GM18861 (cell line): ENCODE data around the gene NKD1.

Experiments
- ATAC-seq: cut with Tn5 transposase; IDR thresholded peaks from one replicate; pipeline ENCODE4 v1.9.1; 2021; ENCODE audit not compliant: unreplicated experiment

Gene NKD1

DNA sequence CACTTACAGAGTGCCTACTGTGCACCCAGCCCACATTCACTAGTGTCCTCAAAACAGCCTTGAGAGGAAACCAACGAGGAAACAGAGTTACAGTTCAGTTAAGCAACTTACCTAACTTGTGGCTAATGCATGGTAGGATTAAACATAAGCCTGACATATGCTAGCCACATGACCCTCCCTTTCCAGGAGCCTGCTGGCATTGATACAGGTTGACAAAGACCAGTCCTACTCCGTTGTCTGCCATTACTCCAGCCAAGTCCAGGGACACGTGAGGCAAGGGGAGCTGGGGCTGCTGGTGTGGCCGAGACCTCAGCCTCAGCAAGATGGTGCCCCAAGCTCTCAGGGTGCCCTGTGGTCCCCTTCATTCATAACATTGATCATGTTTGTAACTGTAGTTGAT is 95.0 kb downstream of the NKD1 start:
- ATAC-seq = no peak

DNA sequence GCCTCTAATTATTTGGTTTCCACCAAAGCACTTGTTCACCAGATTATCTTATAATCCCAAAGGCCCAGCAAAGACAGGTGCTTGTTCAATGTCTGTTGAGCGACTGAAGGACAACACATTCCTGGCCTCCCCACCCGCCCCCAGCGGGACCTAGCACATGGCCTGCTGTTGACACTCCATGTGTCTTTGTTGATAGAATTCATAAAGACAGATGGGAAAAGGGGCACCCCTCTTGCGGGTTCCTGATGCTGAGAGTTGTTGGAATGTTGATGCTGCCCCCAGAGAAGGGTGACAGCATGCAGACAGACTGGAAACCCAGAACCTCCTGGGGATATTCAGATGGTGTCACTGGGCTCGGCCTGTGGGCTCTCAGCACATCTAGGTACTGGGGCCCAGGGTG is 96.0 kb downstream of the NKD1 start:
- ATAC-seq = no peak

DNA sequence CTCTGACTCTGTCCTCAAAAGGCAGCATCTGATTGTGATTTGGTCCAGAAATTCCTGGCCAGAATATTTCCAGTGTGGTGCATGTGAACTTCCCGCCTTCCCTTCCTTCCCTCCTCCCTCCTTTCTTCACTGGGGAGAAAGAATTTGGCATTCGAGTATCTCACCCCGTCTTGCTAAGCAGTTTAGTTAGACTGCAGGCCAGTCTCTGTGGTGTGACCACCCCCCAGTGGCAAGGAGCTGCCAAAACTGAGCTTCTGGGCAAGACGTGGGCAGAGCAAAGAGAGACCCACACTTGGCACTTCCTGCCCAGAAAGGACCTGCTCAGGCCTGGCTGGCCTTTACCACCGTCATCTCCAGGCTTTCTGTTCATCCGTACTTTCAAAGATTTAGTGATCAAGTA is 96.5 kb downstream of the NKD1 start:
- no peak for ATAC-seq

DNA sequence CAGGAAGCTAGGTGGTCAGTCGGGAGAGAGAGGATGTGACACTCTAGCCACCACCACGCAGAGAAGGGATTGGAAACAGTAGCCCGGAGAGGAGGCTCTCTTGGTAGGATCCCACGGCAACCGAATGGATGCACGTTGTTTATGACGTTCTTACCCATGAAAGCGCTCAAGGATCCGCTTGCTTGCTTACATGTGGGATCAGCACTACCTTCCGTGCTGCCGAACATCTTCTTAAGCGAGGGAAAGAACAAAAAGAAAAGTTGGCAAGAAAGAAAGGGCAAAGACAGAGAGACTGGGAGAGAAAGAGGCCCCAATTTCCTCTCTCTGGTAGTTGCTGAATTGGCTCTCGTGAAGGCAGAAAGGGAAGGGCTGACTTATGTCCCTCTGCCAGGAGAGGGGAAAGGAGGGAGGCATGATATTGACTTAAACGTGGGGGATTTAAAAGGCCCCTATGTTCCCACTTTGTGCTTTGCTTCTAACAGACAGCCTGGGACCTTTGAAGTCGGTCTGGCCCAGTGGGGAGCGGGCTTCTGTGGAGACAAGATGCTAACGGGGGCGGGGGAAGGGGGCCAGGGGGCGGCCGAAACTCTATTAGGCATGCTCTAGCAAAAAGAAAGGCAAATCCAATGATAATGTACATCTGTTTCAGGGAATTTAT is 97.5 kb downstream of the NKD1 start:
- ATAC-seq = no peak

DNA sequence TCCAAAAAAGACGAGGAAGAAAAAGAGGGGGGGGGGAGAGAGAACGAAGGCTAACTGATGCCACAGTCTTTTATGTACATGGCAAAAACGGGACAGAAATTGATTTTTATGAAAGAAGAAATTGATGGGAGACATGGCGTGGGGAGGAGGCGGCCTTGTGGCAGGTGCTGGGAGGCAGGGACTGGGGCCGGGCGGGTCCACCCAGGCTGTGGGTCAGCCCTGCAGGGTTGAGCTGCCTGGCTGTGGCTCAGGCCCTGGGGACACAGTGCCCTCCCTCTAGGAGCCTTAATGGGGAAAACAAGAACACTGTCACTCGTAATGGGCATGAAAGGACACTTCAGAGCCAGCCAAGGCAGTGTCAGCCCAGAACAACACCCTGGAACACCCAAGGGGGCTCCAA is 98.1 kb downstream of the NKD1 start:
- no peak for ATAC-seq

DNA sequence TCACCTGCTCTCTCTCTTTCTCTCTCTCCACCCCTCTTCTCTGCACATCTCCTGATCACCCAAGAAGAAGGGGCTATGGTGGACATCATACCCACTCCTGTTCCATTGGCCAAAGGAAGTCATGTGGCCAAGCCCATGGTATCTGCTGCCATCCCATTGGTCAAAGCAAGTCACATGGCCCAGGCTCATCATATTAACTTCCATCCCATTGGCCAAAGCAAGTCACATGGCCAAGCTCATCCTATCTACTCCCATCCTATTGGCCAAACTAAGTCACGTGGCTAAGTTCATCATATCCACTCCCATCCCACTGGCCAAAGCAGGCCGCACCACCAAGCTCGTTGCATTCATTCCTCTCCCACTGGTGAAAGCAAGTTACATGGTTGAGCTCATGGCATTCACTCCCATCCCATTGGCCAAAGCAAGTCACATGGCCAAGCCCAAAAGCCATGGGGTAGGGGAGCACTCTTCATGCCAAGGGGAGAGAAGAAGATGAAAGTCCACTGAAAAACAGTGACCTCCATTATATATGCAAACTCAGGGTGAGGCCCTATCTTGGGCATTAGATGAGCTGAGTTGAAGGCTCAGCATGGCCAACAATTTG is 103.7 kb downstream of the NKD1 start:
- no peak for ATAC-seq

DNA sequence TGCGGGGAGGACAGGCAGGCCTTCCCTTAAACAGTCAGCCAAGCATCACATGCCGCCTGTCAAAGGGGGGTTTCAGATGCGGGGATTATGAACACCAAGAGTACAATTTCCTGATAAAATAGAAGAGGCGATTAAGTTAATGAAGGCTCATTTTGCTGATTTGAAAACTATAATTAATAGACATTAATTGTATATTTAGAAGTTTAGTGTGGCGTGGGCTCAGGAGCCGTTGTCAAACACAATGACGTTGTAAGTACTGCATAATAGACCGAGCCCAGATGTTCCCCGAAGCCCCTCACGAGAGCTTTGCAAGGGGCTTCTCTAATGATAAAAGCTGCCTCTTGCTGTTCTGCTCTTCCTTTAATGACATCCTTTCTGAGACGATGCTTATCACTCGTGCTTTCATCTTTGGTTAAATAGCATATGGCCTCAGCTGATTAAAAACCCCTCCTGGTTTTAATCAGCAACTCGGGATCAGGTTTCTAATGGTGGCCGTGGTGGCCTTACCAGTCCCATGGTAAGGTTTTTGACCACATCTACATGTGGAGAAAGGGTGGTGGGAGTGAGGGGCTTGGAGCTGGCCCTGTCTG is 104.7 kb downstream of the NKD1 start:
- ATAC-seq = no peak

DNA sequence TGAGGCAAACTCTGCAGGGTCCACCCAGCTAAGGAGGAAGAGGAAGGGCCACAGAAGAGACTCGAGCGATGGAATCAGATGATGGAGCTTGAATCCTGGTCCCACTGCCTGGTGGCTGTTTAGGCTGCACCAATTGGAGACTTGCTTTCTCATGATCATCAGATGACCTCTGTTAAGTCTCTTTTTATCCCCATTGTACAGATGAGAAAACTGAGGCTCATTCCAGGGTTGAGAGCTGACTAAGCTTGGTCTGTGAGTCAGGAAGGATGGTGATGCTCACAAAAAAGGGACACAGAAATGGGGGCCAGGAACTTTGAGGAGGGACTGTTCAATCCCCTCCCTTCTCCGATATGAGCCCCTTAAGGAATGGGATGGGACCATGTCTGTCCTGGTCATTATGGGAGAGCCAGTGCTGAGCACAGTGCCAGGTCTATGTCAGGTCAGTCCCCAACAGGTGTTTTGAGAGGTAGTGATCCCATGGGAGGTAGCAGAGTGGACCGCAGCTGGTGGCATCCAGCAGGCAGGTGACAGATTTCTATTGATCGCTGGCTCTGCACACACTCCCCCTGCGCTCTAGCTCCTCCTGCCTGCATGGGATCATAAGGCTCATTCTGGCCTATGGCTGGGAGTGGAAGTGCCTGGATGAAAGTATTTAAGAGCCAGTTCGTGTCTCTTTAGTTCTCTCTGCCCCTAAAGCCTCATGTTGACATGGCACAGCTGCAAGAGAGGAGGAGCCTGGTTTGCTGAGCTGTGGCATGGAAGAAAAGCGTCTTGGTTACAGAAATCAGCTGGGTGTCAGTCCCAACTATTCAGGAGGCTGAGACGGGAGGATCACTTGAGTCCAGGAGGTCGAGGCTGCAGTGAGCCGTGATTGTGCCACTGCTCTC is 105.7 kb downstream of the NKD1 start:
- ATAC-seq = no peak

DNA sequence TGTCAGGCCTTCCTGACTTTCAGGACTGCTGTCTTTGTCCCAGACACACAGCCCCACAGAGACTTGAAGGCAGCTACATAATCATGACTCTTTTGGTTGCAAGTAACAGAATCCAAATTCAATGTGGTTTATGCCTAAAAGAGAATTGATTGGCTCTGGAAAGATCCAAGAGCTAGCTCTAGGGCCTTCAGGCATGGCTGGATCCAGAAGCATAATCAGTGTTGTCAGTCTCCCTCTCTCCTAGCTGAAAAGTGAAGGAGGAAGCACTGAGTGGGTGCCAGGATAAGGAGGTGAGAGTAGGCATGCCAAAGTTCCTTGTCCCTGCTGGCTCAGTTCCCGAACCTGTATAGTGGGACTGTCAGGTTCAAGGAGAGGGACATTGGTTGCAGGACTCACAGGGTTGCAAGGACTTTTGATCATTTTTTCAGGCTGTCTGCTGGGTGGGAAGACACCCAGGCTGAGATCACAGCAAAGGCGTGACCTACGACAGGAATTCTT is 107.4 kb downstream of the NKD1 start:
- ATAC-seq = no peak

DNA sequence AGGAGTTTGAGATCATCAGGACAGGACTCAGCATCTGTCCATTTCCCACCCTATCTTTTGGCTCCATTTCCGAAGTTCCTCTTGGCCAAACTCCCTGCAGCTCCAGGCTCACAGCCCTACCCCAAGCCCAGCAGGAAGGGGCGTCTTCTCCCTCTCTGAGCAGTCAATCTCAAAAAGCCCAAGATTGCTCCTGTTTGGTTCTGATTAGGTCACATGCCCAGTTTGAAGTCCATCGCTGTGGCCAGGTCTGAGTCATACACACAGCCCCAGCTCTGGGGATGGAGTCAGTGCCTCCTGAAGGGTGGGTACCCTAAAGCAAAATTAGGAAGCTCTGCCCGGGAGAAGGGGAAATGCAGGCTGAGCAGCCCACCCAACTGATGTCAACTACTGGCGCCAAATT is 109.0 kb downstream of the NKD1 start:
- no peak for ATAC-seq

DNA sequence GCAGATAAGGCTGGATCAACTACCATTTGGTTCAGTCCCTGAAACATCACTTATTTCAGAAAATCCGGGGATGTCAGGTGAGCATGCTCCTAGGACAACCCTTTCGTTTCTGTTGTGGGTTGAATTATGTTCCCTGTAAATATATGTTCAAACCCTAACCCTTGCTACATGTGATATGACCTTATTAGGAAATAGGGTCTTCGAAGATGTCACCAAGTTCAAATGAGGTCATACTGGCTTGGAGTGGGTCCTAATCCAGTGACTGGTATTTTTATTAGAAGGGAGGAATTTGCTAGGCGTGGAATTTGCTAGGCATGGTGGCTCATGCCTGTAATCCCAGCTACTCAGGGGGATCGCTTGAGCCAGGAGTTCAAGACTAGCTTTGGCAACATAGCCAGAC is 111.6 kb downstream of the NKD1 start:
- no peak for ATAC-seq

DNA sequence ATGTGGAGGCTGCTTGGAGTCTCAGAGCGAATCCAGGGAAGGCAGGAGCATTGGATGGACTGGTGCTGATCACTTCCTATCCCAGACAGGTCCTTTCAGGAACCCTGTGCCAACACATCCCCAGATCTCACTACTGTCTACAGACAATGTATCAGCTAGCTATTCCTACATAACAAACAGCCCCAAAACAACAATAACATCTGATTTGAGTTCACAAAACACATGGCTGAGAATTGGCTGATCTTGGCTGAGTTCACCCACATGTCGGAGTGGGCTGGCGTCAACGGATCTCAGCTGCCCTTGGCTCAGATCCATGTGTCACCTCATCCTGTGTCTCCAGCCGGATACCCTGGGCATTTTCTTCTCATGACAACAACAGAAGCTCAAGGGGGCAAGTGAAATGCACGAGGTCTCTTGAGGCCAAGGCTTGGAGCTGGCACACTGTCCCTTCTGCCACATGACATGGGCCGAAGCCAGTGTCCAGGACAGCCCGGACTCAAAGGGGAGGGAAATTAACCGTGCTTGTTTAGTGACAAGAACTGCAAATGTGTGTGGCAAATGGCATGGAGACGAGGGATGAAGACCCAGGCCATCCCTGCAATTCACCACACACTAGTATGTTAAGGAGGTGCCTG is 114.2 kb downstream of the NKD1 start:
- ATAC-seq = no peak

DNA sequence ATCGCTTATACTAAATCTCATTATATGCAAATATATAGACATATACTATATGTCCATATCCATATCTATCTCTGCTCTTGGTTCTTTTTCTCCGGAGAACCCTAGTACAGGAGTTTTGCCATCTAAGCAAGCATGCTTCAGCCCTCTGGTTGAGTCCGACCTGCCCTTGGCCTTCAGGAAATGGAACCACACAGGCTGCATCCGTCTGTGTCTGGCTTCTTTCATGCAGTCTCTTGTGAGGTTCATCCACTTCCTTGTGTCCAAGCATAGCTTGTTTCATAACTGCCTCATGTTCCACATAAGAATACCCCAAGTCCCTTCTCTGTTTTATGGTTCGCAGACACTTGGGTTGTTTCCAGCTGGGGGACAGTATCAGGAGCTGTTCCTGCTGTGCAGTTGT is 116.1 kb downstream of the NKD1 start:
- ATAC-seq = no peak

DNA sequence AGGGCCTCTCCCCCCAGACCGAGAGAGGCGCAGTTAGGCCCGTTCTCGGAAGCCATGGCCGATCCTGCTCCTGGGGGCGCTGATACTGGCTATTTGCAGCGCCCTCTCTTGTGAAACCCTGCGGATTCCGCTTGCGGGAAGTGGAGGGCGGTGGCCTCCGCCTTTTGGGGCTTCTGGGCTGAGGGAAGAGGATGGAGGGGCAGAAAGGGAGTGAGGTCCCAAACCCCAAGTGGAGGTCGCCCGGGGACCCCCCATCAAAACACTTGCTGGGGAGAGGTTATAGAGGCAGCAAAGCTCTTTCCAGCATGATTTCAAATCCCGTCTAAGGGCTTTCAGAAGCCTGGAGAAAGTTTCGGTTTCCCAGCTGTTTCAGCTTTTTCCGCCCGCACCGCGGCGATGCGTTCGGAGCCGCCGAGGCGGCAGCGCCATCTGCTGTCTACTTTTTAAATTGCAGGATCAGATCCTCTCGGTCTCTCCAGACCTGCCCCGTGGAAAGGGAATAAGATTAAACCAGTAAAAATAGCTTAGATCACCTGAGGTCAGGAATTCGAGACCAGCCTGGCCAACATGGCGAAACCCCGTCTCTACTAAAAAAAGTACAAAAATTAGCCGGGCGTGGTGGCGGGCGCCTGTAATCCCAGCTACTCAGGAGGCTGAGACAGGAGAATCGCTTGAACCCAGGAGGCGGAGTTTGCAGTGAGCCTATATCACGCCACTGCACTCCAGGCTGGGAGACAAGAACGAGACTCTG is 117.1 kb downstream of the NKD1 start:
- no peak for ATAC-seq

DNA sequence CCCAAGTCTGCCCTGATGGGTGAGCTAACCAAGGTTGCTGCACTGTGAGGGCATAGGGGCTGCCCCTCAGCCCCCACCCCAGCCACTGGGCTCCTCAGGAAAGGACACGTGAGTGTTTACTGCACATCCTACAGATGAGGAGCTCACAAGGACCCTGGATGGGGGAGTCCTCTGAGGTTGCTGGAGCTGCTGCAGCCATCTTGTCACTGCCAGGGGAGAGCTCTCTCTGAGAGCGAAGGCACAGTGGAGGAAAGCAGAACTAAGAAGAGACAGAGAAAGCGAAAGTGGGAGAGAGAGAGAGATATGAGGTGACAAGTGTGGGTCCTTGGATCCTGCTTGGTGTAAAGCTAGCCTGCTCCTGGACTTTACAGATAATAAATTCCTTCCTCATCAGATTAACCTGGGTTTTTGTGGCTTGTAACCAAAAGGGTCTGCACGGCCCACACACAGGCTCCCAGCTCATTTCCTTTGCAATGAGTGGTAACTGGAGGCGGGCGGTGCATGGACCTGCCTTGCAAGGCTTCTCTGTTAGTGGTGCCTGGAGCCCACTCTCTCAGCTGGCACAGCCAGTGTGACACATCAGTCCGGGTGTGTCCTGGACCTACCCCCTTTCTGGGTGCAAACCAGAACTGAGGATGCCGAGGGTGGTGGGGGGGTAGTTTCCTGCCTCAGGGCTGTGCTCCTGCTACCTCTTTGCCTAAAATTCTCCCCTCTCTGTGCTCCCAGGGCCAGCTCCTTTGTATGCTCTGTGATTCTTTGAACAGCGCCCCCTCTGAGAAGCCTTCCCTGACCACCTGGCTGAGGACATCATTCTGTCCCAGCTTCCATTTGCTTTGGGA is 118.7 kb downstream of the NKD1 start:
- peak; percentile 86 for ATAC-seq

DNA sequence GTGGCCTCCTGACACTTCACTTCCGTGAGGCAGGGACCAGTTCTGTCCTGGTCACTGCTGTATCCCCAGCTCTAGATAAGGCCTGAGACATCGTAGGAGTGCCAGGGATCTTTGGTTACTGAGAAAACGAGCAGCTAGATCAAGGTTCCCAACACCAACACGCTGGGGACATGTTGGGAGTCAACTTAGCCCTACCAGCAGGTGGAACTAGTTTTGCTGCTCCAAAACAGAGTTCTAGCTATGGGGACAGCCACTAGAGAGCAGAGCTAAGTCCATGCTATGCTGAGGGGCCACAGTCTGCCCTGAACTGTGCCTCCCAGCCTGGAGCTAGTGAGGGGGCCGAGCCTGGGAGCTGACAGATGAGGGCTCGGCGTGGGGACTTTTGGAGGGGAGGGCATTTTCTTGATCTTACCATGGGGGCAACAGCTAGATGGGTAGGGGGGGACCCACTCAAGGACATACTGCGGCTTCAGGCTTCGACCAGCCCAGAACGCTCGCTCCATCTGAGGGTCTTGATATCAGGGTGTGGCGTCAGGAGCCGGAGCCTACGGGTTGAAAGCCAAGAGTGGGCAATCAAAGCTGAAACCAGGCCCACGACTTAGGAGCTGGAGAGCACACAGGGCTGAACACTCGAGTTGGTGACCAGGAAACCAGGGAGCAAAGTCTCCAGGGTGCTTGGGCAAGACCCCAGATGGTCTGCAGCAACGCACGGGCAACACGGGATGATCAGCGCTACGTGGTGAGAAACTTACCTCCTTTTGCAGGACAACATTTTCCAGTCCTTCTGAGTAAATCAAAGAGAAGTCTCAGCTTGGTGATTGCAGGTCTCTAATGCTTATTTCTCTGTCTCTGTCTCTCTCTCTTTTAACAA is 119.5 kb downstream of the NKD1 start:
- no peak for ATAC-seq

DNA sequence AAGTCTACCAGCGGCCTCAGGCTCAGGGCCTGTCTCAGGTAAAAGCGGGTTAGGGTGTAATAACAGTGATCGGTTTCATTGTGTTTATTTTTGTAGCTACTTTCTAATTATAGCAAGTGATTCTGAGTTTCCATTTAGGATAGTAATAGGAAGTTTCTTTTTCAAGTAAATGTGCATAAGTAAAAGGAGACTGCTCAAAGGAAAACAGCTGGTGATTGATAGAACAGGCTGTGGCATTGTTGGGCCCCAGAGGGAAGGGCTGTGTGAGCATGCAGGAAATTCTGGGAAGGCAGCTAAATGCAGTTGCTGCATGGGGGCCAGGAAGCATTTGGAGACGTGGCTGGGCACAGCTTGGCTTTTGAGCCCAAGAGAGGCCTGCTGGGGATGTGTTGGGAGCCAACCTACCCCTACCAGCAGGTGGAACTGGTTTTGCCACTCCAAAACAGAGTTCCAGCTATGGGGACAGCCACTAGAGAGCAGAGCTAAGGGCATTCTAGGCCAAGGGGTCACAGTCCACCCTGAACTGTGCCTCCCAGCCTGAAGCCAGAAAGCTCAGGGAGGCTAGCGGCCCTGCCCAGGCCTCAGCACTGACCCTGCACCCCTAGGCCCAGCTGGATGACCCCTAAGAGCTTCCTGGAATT is 120.3 kb downstream of the NKD1 start:
- no peak for ATAC-seq

DNA sequence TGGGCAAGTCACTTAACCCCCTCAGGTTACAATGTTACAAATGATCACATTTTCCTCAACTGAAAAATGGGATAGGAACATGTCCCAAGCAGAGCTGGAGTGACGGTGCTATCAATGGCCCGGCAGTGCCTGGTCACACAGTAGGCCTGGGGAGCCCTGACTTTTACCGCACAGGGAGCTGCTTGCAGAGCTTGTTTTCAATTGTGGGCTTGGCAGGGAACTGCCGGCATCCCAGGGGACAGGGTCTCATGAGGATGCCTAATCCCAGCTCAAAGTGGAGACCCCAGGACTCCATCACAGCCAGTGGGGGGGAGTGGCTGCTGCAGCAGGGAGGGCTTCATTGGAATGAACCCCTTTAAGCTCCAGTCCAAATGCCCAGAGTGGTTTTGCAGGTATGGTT is 121.5 kb downstream of the NKD1 start:
- ATAC-seq = no peak
